Activated B cell treated with CpG ODN at 0.5 μM for 24 hours (primary cell): ENCODE results near the gene BTF3. TPM values are rescaled to one million over a fixed set of nuclear protein-coding genes. Genes with fewer than 3 reads are reported as not detected.

Source experiments
- ATAC-seq: fragments of 200-7000 bp; cut with Tn5 transposase; one replicate; pipeline ENCODE4 v1.10.0; 2021; ENCODE audit warnings: low read depth, mild to moderate bottlenecking, moderate library complexity
- CTCF ChIA-PET: fragments of 350-600 bp; sonication (Branson Sonifier 250); formaldehyde crosslinking; loops from one replicate; lab custom pipeline; 2021; ENCODE audit warnings: antibody characterized with exemption; lab: Charles Lee
- POLR2A ChIA-PET: fragments of 350-600 bp; sonication (Branson Sonifier 250); formaldehyde crosslinking; loops from one replicate; lab custom pipeline; 2021; ENCODE audit warnings: antibody characterized with exemption; lab: Charles Lee
- DNase-seq: peaks from one replicate; pipeline ENCODE4 v3.0.0; 2022
- H3K27ac Mint-ChIP-seq: one replicate; pipeline ENCODE4 v1.8.0; 2020; ENCODE audit warnings: mixed read lengths
- H3K27me3 Mint-ChIP-seq: one replicate; pipeline ENCODE4 v1.8.0; 2021; ENCODE audit warnings: mixed read lengths
- H3K36me3 Mint-ChIP-seq: one replicate; pipeline ENCODE4 v1.8.0; 2021; ENCODE audit warnings: low read depth, mixed read lengths
- H3K4me1 Mint-ChIP-seq: one replicate; pipeline ENCODE4 v1.8.0; 2021; ENCODE audit warnings: mixed read lengths
- H3K4me3 Mint-ChIP-seq: one replicate; pipeline ENCODE4 v1.8.0; 2020; ENCODE audit warnings: mild to moderate bottlenecking, mixed read lengths
- H3K9me3 Mint-ChIP-seq: one replicate; pipeline ENCODE4 v1.8.0; 2020; ENCODE audit warnings: mixed read lengths
- intact Hi-C: fragments of 100-400 bp; cut with micrococcal nuclease; formaldehyde crosslinking; loops from one replicate; pipeline ENCODE4 v1.15.1; 2024
- total RNA-seq: library from RNA; stranded (reverse); gene quantifications from 2 replicates; pipeline ENCODE4 v1.2.3, GENCODE V29; 2022
- TF ChIP-seq, protein P1 (sequence below): fragments of 200-600 bp; IDR thresholded peaks from one replicate; pipeline ENCODE4 v1.8.0; 2022; ENCODE audit warnings: antibody characterized with exemption, mild to moderate bottlenecking

BTF3 gene
- total RNA-seq, 1 donor from 2014 or later = 753 TPM

- CTCF ChIA-PET = no interaction called here
- TF ChIP-seq, protein P1, sequence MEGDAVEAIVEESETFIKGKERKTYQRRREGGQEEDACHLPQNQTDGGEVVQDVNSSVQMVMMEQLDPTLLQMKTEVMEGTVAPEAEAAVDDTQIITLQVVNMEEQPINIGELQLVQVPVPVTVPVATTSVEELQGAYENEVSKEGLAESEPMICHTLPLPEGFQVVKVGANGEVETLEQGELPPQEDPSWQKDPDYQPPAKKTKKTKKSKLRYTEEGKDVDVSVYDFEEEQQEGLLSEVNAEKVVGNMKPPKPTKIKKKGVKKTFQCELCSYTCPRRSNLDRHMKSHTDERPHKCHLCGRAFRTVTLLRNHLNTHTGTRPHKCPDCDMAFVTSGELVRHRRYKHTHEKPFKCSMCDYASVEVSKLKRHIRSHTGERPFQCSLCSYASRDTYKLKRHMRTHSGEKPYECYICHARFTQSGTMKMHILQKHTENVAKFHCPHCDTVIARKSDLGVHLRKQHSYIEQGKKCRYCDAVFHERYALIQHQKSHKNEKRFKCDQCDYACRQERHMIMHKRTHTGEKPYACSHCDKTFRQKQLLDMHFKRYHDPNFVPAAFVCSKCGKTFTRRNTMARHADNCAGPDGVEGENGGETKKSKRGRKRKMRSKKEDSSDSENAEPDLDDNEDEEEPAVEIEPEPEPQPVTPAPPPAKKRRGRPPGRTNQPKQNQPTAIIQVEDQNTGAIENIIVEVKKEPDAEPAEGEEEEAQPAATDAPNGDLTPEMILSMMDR = no peak
- POLR2A ChIA-PET = no interaction called here
- DNase-seq (no peak), ATAC-seq (no peak)
- intact Hi-C loops = no loop called here
- Mint-ChIP-seq H3K4me3 (no peak overlapping the region), H3K27ac (no peak overlapping the region), H3K36me3 (no peaks in the 10 kb centered on the region), H3K9me3 (no peaks in the 10 kb centered on the region), H3K27me3 (peaks cover 24% of the 10 kb centered on the region), H3K4me1 (no peaks in the 10 kb centered on the region)
These were observed 17.7 kb upstream of the BTF3 start for GRCh38 chr5:73480500-73480899.

GRCh38 chr5:73482383-73483136 is 15.7 kb upstream of the BTF3 start:
- no peaks in the 10 kb centered on the region for H3K36me3 Mint-ChIP-seq
- no peaks in the 10 kb centered on the region for H3K4me1 Mint-ChIP-seq
- no peak for DNase-seq
- ChIA-PET CTCF (no interaction called here), POLR2A (no interaction called here)
- H3K4me3 Mint-ChIP-seq = no peak overlapping the region
- TF ChIP-seq, protein P1 = no peak
- ATAC-seq = no peak
- intact Hi-C loops = no loop called here
- H3K27me3 Mint-ChIP-seq = peaks cover 23% of the 10 kb centered on the region
- H3K9me3 Mint-ChIP-seq = no peaks in the 10 kb centered on the region
- H3K27ac Mint-ChIP-seq = no peak overlapping the region

- TF ChIP-seq, protein P1 = no peak
- ATAC-seq (no peak), DNase-seq (no peak)
- ChIA-PET CTCF (no interaction called here), POLR2A (no interaction called here)
- Mint-ChIP-seq H3K36me3 (no peaks in the 10 kb centered on the region), H3K27ac (no peak overlapping the region), H3K4me3 (no peak overlapping the region), H3K27me3 (peaks cover 22% of the 10 kb centered on the region), H3K4me1 (no peaks in the 10 kb centered on the region), H3K9me3 (no peaks in the 10 kb centered on the region)
- intact Hi-C loops = no loop called here
These were observed 14.6 kb upstream of the BTF3 start for GRCh38 chr5:73483676-73484075.

GRCh38 chr5:73484511-73484910 is 13.7 kb upstream of the BTF3 start:
- ChIA-PET CTCF (no interaction called here), POLR2A (no interaction called here)
- DNase-seq (no peak), ATAC-seq (no peak)
- no peak overlapping the region for H3K27ac Mint-ChIP-seq
- no peak overlapping the region for H3K4me3 Mint-ChIP-seq
- H3K4me1 Mint-ChIP-seq = no peaks in the 10 kb centered on the region
- H3K36me3 Mint-ChIP-seq = no peaks in the 10 kb centered on the region
- TF ChIP-seq, protein P1 = no peak
- H3K27me3 Mint-ChIP-seq = peaks cover 24% of the 10 kb centered on the region
- intact Hi-C loops = no loop called here
- H3K9me3 Mint-ChIP-seq = no peaks in the 10 kb centered on the region

- Mint-ChIP-seq H3K9me3 (no peaks in the 10 kb centered on the region), H3K4me1 (no peaks in the 10 kb centered on the region), H3K27me3 (peaks cover 24% of the 10 kb centered on the region), H3K4me3 (no peak overlapping the region), H3K36me3 (no peaks in the 10 kb centered on the region), H3K27ac (no peak overlapping the region)
- DNase-seq = no peak
- ChIA-PET CTCF (no interaction called here), POLR2A (no interaction called here)
- intact Hi-C loops = no loop called here
- ATAC-seq = no peak
- TF ChIP-seq, protein P1 = no peak
These were observed 12.5 kb upstream of the BTF3 start for GRCh38 chr5:73485715-73486114.
